ENCODE results near the gene RUNX1.

DNA sequence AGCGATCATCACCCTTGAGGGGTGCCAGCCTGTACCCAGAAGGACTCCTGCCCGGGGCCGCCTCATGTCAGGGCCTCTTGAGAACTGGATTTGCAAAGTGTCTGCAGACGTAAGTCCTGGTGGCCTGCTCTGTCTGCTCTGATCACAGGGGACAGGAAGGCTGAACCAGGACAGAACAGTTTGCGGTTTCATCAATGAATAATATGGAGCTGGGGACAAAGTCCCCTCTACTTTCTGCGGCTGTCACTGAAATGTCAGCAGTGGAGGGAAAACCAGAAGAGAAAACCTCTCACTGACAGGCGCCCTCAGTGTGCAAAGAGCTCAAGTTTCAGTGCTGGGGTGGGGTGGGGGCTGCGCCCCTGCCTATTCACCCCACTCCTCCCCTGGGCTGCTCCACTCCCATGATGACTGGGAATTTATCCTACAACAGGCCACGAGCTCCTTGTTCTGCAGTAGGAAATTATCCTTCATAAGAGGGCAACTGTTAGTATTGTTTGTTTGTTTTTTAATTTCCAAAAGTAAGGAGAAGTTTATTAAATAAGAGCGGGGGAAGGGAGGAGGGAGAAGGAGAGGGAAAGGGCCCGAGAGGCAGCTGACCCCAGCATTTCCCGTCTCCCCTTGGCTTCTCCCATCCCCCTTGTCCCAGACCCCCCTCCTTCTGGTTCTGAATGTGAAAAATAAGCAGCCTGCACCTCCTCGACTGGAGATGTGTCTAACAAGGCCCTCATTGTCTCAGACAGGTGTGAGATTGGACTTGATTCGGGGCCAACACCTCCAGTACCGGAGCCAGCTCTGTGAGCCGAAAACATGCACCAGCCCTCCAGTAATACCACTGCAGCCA lies 231.1 kb downstream of the RUNX1 start:
- no peak for TF ChIP-seq BCL11A (IDR thresholded peaks at IDR 0.05; ENCODE audit: low read depth, low read length)
- TF ChIP-seq, protein P1, sequence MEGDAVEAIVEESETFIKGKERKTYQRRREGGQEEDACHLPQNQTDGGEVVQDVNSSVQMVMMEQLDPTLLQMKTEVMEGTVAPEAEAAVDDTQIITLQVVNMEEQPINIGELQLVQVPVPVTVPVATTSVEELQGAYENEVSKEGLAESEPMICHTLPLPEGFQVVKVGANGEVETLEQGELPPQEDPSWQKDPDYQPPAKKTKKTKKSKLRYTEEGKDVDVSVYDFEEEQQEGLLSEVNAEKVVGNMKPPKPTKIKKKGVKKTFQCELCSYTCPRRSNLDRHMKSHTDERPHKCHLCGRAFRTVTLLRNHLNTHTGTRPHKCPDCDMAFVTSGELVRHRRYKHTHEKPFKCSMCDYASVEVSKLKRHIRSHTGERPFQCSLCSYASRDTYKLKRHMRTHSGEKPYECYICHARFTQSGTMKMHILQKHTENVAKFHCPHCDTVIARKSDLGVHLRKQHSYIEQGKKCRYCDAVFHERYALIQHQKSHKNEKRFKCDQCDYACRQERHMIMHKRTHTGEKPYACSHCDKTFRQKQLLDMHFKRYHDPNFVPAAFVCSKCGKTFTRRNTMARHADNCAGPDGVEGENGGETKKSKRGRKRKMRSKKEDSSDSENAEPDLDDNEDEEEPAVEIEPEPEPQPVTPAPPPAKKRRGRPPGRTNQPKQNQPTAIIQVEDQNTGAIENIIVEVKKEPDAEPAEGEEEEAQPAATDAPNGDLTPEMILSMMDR (IDR thresholded peaks at IDR 0.05 in 2 of 3, conservative IDR thresholded peaks at IDR 0.05 in 1 of 3; ENCODE audit: control insufficient read depth in 2 of 3, extremely low read depth in 1 of 3, insufficient read depth in 1 of 3, low read depth in 3 of 3, low read length in 3 of 3): no peak
- TF ChIP-seq CHD1 (IDR thresholded peaks at IDR 0.05; ENCODE audit: low read depth, low read length): no peak
- TF ChIP-seq RFX5 (IDR thresholded peaks at IDR 0.05; ENCODE audit: low read depth, low read length): no peak
- no peak for TF ChIP-seq NFIC (IDR thresholded peaks at IDR 0.05; ENCODE audit: low read depth, low read length)
- no peak for TF ChIP-seq POLR2AphosphoS5 (IDR thresholded peaks at IDR 0.05; ENCODE audit: low read length)
- TF ChIP-seq TCF12 (IDR thresholded peaks at IDR 0.05; ENCODE audit: low read depth, low read length): no peak
- no peak for TF ChIP-seq SPI1 (IDR thresholded peaks at IDR 0.05; ENCODE audit: borderline replicate concordance, insufficient read depth, low read depth, low read length)
- no peak for TF ChIP-seq EP300 (IDR thresholded peaks at IDR 0.05; ENCODE audit: borderline replicate concordance in 1 of 2, control insufficient read depth in 1 of 2, low read depth in 2 of 2, low read length in 2 of 2)
- TF ChIP-seq HDGF (IDR thresholded peaks at IDR 0.05): no peak
- no peak for TF ChIP-seq POLR2A (IDR thresholded peaks at IDR 0.05; ENCODE audit: low read depth, low read length)
- no peak for TF ChIP-seq EZH2 (IDR thresholded peaks at IDR 0.05; ENCODE audit: borderline replicate concordance, control insufficient read depth, low read depth, low read length)
- no peak for TF ChIP-seq RBBP5 (conservative IDR thresholded peaks at IDR 0.05)

All from GM12878 (cell line).